GM12878 (cell line): ENCODE measurements around the gene MYO10.

Experiments used
- POLR2A ChIP-seq: IDR thresholded peaks from 2 replicates; pipeline ENCODE4 v1.6.1; 2011; ENCODE audit warnings: low read depth, mild to moderate bottlenecking, low read length
- ZNF274 ChIP-seq: IDR thresholded peaks from one replicate; pipeline ENCODE4 v1.8.0; 2011; ENCODE audit not compliant: insufficient read length, insufficient read depth

GRCh38 chr5:16674750-16675149 lies 261.3 kb downstream of the MYO10 start:
- no peak for TF ChIP-seq POLR2A
- TF ChIP-seq ZNF274, result no peak
